Measurements from ENCODE around the gene MBP. TPM values are rescaled to one million over a fixed set of nuclear protein-coding genes. Genes with fewer than 3 reads are reported as not detected.

Gene MBP
- total RNA-seq, 1 donor from 2014 or later = 90.6 TPM

- H3K27ac ChIP-seq = peak overlapping the region; percentile 54
- no peaks in the 10 kb centered on the region for H3K9me3 ChIP-seq
- ATAC-seq = peak; percentile 54 to 58
- peaks cover 13% of the 10 kb centered on the region for H3K36me3 ChIP-seq
- TF ChIP-seq, protein P1, sequence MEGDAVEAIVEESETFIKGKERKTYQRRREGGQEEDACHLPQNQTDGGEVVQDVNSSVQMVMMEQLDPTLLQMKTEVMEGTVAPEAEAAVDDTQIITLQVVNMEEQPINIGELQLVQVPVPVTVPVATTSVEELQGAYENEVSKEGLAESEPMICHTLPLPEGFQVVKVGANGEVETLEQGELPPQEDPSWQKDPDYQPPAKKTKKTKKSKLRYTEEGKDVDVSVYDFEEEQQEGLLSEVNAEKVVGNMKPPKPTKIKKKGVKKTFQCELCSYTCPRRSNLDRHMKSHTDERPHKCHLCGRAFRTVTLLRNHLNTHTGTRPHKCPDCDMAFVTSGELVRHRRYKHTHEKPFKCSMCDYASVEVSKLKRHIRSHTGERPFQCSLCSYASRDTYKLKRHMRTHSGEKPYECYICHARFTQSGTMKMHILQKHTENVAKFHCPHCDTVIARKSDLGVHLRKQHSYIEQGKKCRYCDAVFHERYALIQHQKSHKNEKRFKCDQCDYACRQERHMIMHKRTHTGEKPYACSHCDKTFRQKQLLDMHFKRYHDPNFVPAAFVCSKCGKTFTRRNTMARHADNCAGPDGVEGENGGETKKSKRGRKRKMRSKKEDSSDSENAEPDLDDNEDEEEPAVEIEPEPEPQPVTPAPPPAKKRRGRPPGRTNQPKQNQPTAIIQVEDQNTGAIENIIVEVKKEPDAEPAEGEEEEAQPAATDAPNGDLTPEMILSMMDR (IDR thresholded peaks at IDR 0.05) = no peak
- intact Hi-C loops (cut with DNase I) = no loop called here
- DNase-seq = no peak
- H3K27me3 ChIP-seq (ENCODE audit: low read depth) = no peaks in the 10 kb centered on the region
- H3K4me1 ChIP-seq = peaks cover 88% of the 10 kb centered on the region
- H3K4me3 ChIP-seq = peak overlapping the region; percentile 15
These were observed 24.4 kb downstream of the MBP start for GRCh38 chr18:77108001-77108692.

GRCh38 chr18:77107292-77107691 is 25.3 kb downstream of the MBP start:
- intact Hi-C loops (cut with DNase I) = no loop called here
- no peak overlapping the region for H3K4me3 ChIP-seq
- DNase-seq = no peak
- TF ChIP-seq, protein P1 (IDR thresholded peaks at IDR 0.05) = no peak
- no peaks in the 10 kb centered on the region for H3K9me3 ChIP-seq
- ATAC-seq = peak; percentile 64 to 85
- peaks cover 11% of the 10 kb centered on the region for H3K36me3 ChIP-seq
- peak overlapping the region; percentile 54 for H3K27ac ChIP-seq
- H3K27me3 ChIP-seq (ENCODE audit: low read depth) = no peaks in the 10 kb centered on the region
- peaks cover 92% of the 10 kb centered on the region for H3K4me1 ChIP-seq

- ATAC-seq = no peak
- TF ChIP-seq, protein P1 (IDR thresholded peaks at IDR 0.05) = no peak
These were observed 26.3 kb downstream of the MBP start for GRCh38 chr18:77106331-77106730.

GRCh38 chr18:77105680-77106079 is 26.9 kb downstream of the MBP start:
- DNase-seq = no peak
- peaks cover 96% of the 10 kb centered on the region for H3K4me1 ChIP-seq
- intact Hi-C loops (cut with DNase I) = no loop called here
- no peaks in the 10 kb centered on the region for H3K9me3 ChIP-seq
- H3K36me3 ChIP-seq = peaks cover 11% of the 10 kb centered on the region
- TF ChIP-seq, protein P1 (IDR thresholded peaks at IDR 0.05) = no peak
- H3K27ac ChIP-seq = peak overlapping the region; percentile 42
- ATAC-seq = no peak
- H3K27me3 ChIP-seq (ENCODE audit: low read depth) = no peaks in the 10 kb centered on the region
- no peak overlapping the region for H3K4me3 ChIP-seq

More at GRCh38 chr18:77106331-77106730, 26.3 kb downstream of the MBP start:
- no peak for DNase-seq
- H3K4me1 ChIP-seq = peaks cover 96% of the 10 kb centered on the region
- peak overlapping the region; percentile 42 for H3K27ac ChIP-seq
- no peaks in the 10 kb centered on the region for H3K27me3 ChIP-seq (ENCODE audit: low read depth)
- H3K9me3 ChIP-seq = no peaks in the 10 kb centered on the region
- intact Hi-C loops (cut with DNase I) = no loop called here
- no peak overlapping the region for H3K4me3 ChIP-seq
- H3K36me3 ChIP-seq = peaks cover 11% of the 10 kb centered on the region

DNA sequence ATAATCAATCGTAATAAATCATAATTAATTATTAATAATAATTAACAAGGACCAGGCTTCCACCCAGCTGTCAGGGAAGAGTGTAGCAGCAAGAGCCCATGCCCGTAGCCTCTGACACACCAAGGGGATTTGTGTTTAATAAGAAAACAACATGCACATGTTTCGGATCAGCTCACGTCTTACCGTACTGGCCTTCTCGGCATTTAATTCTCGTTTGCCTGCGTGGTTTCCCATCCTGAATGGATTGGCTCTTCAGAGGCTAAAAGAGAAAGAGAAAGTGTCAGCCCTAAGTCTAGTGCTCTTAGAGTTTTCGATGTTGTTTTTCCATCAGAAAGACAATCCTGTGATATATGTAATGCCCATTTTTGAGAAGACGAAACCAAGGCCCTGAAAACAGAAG is 27.6 kb downstream of the MBP start:
- H3K36me3 ChIP-seq = peaks cover 11% of the 10 kb centered on the region
- intact Hi-C loops (cut with DNase I) = no loop called here
- DNase-seq = no peak
- TF ChIP-seq, protein P1 (IDR thresholded peaks at IDR 0.05) = no peak
- H3K4me1 ChIP-seq = peaks cover 92% of the 10 kb centered on the region
- H3K9me3 ChIP-seq = no peaks in the 10 kb centered on the region
- H3K27me3 ChIP-seq (ENCODE audit: low read depth) = no peaks in the 10 kb centered on the region
- ATAC-seq = no peak
- H3K4me3 ChIP-seq = no peak overlapping the region
- peak overlapping the region; percentile 7 for H3K27ac ChIP-seq

Measured in lower lobe of right lung (tissue), 2 donors.